Stomach (tissue), 19 donors: ENCODE results near the gene NDUFAF3. TPM values are rescaled to one million over a fixed set of nuclear protein-coding genes. Genes with fewer than 3 reads are reported as not detected.

Experiments used
- DNase-seq, 2 donors: peaks; one replicate each; pipeline versions ENCODE4 v3.0.0 to v3.0.0-alpha.2; 2013 to 2019
- H3K27ac ChIP-seq, 5 donors: fragments of 200-600 bp in 4 of 5; sonication (generic) in 4 of 5; one replicate each; pipeline ENCODE4 v1.5.1; 2013 to 2019; ENCODE audit warnings: mild to moderate bottlenecking in 1 of 5, moderate library complexity in 1 of 5
- H3K27me3 ChIP-seq, 3 donors: fragments of 200-600 bp; sonication (generic); one replicate each; pipeline ENCODE4 v1.5.1; 2017 to 2019; ENCODE audit warnings: mixed run types in 1 of 3
- H3K36me3 ChIP-seq, 4 donors: fragments of 200-600 bp; sonication (generic); 1 replicate in 3 of 4; 2 replicates in 1 of 4; pipeline ENCODE4 v1.5.1; 2016 to 2019
- H3K4me1 ChIP-seq, 4 donors: fragments of 200-600 bp; sonication (generic); one replicate each; pipeline ENCODE4 v1.5.1; 2016 to 2019
- H3K4me3 ChIP-seq, 4 donors: fragments of 200-600 bp; sonication (generic) in 3 of 4; one replicate each; pipeline ENCODE4 v1.5.1; 2016 to 2019; ENCODE audit warnings: mild to moderate bottlenecking in 1 of 4
- H3K9me3 ChIP-seq, 4 donors: fragments of 200-600 bp; sonication (generic); one replicate each; pipeline ENCODE4 v1.5.1; 2016 to 2019
- CTCF ChIP-seq, 7 experiments: fragments of 450-650 bp in 4 of 7; fragments of 200-600 bp in 3 of 7; sonication (generic) in 3 of 7; IDR thresholded peaks; one replicate each; pipeline ENCODE4 v1.5.1; 2016 to 2019; ENCODE audit warnings: antibody characterized with exemption in 7 of 7, control low read depth in 2 of 7, mild to moderate bottlenecking in 1 of 7
- EP300 ChIP-seq: sonication (generic); formaldehyde crosslinking; IDR thresholded peaks from one replicate; pipeline ENCODE4 v1.6.1; 2017; ENCODE audit warnings: antibody characterized with exemption
- POLR2A ChIP-seq, 4 donors: fragments of 450-650 bp; IDR thresholded peaks; one replicate each; pipeline ENCODE4 v1.6.1; 2016; ENCODE audit warnings: antibody characterized with exemption in 4 of 4, control low read depth in 2 of 4, mild to moderate bottlenecking in 1 of 4, moderate library complexity in 1 of 4
- POLR2AphosphoS5 ChIP-seq, 3 donors: sonication (generic); formaldehyde crosslinking; IDR thresholded peaks; one replicate each; pipeline ENCODE4 v1.6.1; 2016; ENCODE audit warnings: antibody characterized with exemption in 3 of 3
- WGBS, 5 donors: extraction: QIAGEN DNeasy Blood & Tissue Kit in 3 of 5; methylation state at CpG; one replicate each; pipeline versions ENCODE4 v1.1.5 to v1.1.7; 2013 to 2018; 5-methylcytosine and 5-hydroxymethylcytosine counted together
- intact Hi-C: fragments of 100-400 bp; cut with DNase I; formaldehyde crosslinking; loops from one replicate; pipeline ENCODE4 v1.15.1; 2023; ENCODE audit warnings: low total_unique reads
- long read RNA-seq, 10 donors: transcript quantifications; one replicate each; lab custom pipeline, GENCODE V29; 2026
- polyA plus RNA-seq, 3 donors: library from polyadenylated mRNA; stranded (reverse); fragments of 200-250 nt; gene quantifications; one replicate each; pipeline ENCODE4 v1.2.3, GENCODE V29; 2013
- total RNA-seq, 5 donors: library from RNA; depleted of rRNA; stranded (reverse); fragments of >200 nt; gene quantifications; one replicate each; pipeline versions ENCODE4 v1.1.0 to v1.2.3, GENCODE V29; 2014 to 2016
- donor health status: healthy with polysubstance abuse.
- donor health status: Bipolar disorder and iron deficiency.
- donor health status: healthy.

Gene NDUFAF3
- 10 to 100 TPM; 41.3 to 74.8 (median 44.9) TPM for total RNA-seq
- polyA plus RNA-seq, result 100 to 1,000 TPM in 1 of 3 donors, 10 to 100 TPM in 2; 93.3 to 105 (median 94.2) TPM
- long read RNA-seq, donor 1, transcript NDUFAF3-202 (5 exons, 2,012 nt), result major isoform, 20 of 29 reads
- long read RNA-seq, donor 1, partial matches to known transcripts, result 0 of 29 reads
- long read RNA-seq, donor 1, other reads (novel, unspliced or antisense), result 6 of 29 reads
- long read RNA-seq, donor 2, transcript NDUFAF3-202 (5 exons, 2,012 nt), result major isoform, 34 of 40 reads
- long read RNA-seq, donor 2, partial matches to known transcripts, result 0 of 40 reads
- long read RNA-seq, donor 2, other reads (novel, unspliced or antisense), result 5 of 40 reads
- long read RNA-seq, donor 3, transcript NDUFAF3-202 (5 exons, 2,012 nt), result major isoform, 23 of 28 reads
- long read RNA-seq, donor 3, partial matches to known transcripts, result 0 of 28 reads
- long read RNA-seq, donor 3, other reads (novel, unspliced or antisense), result 0 of 28 reads
- long read RNA-seq, donor 4, transcript NDUFAF3-202 (5 exons, 2,012 nt), result major isoform, 5 of 5 reads
- long read RNA-seq, donor 4, partial matches to known transcripts, result 0 of 5 reads
- long read RNA-seq, donor 4, other reads (novel, unspliced or antisense), result 0 of 5 reads
- long read RNA-seq, donor 5, transcript NDUFAF3-202 (5 exons, 2,012 nt), result major isoform, 39 of 46 reads
- long read RNA-seq, donor 5, partial matches to known transcripts, result 5 of 46 reads
- long read RNA-seq, donor 5, other reads (novel, unspliced or antisense), result 0 of 46 reads
- long read RNA-seq, donor 6, result 0 reads
- long read RNA-seq, donor 7, transcript NDUFAF3-202 (5 exons, 2,012 nt), result major isoform, 51 of 65 reads
- long read RNA-seq, donor 7, partial matches to known transcripts, result 6 of 65 reads
- long read RNA-seq, donor 7, other reads (novel, unspliced or antisense), result 5 of 65 reads
- long read RNA-seq, donor 8, transcript NDUFAF3-202 (5 exons, 2,012 nt), result major isoform, 24 of 30 reads
- long read RNA-seq, donor 8, partial matches to known transcripts, result 5 of 30 reads
- long read RNA-seq, donor 8, other reads (novel, unspliced or antisense), result 0 of 30 reads
- long read RNA-seq, donor 9, transcript NDUFAF3-202 (5 exons, 2,012 nt), result major isoform, 40 of 56 reads
- long read RNA-seq, donor 9, partial matches to known transcripts, result 11 of 56 reads
- long read RNA-seq, donor 9, other reads (novel, unspliced or antisense), result 5 of 56 reads
- long read RNA-seq, donor 10, transcript NDUFAF3-202 (5 exons, 2,012 nt), result major isoform, 17 of 17 reads
- long read RNA-seq, donor 10, partial matches to known transcripts, result 0 of 17 reads
- long read RNA-seq, donor 10, other reads (novel, unspliced or antisense), result 0 of 17 reads

GRCh38 chr3:49021813-49022687 is at the start of gene NDUFAF3:
Gene NDUFAF3, plus strand, starts transcription at chr3:49022121. Its CDS starts 24 bp downstream, at chr3:49022145.
- Histone ChIP-seq H3K27me3 (no peaks in the 10 kb centered on the region), H3K36me3 (peaks cover 36 to 43% (median 42%) of the 10 kb centered on the region in 4 donors), H3K4me1 (peaks cover 42 to 74% (median 74%) of the 10 kb centered on the region in 4 donors), H3K4me3 (peak within 1 kb of the TSS; percentile 77 to 94 (median 85)), H3K27ac (peak within 1 kb of the TSS; percentile 98 to 100 (median 99)), H3K9me3 (no peaks in the 10 kb centered on the region)
- DNase-seq, result peak; percentile 95 to 98
- intact Hi-C loops, result no loop called here
- 0 to 1% (median 0%) methylated on average over 21 to 83 of the region's 83 CpGs for WGBS, 5 donors
- TF ChIP-seq EP300, result no peak
- TF ChIP-seq POLR2AphosphoS5 (IDR thresholded peaks at IDR 0.05), result peak; percentile 86 to 97 (median 96)
- TF ChIP-seq CTCF (IDR thresholded peaks at IDR 0.05), result peak in 5 of 7 experiments; percentile 86 to 96 (median 95)
- peak in 2 of 4 donors; percentile 61 to 89 for TF ChIP-seq POLR2A (IDR thresholded peaks at IDR 0.05)

- H3K9me3 ChIP-seq, result no peaks in the 10 kb centered on the region
- peaks cover 87 to 100% (median 100%) of the 10 kb centered on the region in 4 donors for H3K36me3 ChIP-seq
- DNase-seq, result no peak
- TF ChIP-seq CTCF (IDR thresholded peaks at IDR 0.05), result no peak
- TF ChIP-seq POLR2AphosphoS5 (IDR thresholded peaks at IDR 0.05), result no peak
- no peak for TF ChIP-seq EP300
- TF ChIP-seq POLR2A (IDR thresholded peaks at IDR 0.05), result no peak
- H3K4me1 ChIP-seq, result no peaks in the 10 kb centered on the region
- no peak overlapping the region for H3K4me3 ChIP-seq
- 87 to 95% (median 92%) methylated on average over 10 of the region's 10 CpGs for WGBS, 5 donors
- intact Hi-C loops, result no loop called here
- H3K27me3 ChIP-seq, result no peaks in the 10 kb centered on the region
- no peak overlapping the region for H3K27ac ChIP-seq
Measured at GRCh38 chr3:48974076-48974864, 47.7 kb upstream of the NDUFAF3 start.

GRCh38 chr3:48979451-48979850 is 42.5 kb upstream of the NDUFAF3 start:
- no peak overlapping the region for H3K27ac ChIP-seq
- H3K9me3 ChIP-seq, result no peaks in the 10 kb centered on the region
- H3K27me3 ChIP-seq, result no peaks in the 10 kb centered on the region
- TF ChIP-seq POLR2AphosphoS5 (IDR thresholded peaks at IDR 0.05) (no peak), CTCF (IDR thresholded peaks at IDR 0.05) (no peak), EP300 (no peak), POLR2A (IDR thresholded peaks at IDR 0.05) (no peak)
- WGBS, 5 donors, result 94 to 100% (median 96%) methylated on average over 3 of the region's 3 CpGs
- H3K4me3 ChIP-seq, result no peak overlapping the region
- H3K4me1 ChIP-seq, result no peaks in the 10 kb centered on the region
- peaks cover 91 to 100% (median 100%) of the 10 kb centered on the region in 4 donors for H3K36me3 ChIP-seq
- intact Hi-C loops, result no loop called here
- DNase-seq, result no peak
